Measurements from ENCODE around the gene IDH3G. TPM values are rescaled to one million over a fixed set of nuclear protein-coding genes. Genes with fewer than 3 reads are reported as not detected.

Gene IDH3G
- total RNA-seq, 2 experiments from 2014 or later, result 46.8 to 47.3 TPM

DNA sequence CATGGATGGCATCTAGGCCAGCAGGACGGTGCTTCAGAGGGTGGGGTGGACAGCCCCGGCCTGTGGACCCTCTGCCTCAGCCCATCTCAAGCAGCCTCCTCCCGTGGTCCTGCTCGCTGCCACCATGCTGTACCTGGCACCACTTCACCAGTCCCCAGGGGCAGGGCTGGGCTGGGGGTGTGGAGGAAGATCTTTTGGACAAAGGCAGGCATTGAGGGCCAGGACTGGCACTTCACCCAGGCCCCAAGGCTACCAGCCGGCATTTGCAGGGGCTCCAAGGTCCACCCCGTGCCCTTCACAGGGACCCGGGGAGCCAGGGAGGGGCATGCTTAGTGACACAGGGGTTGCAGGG, 29.4 kb downstream of the IDH3G start:
- H3K9me3 ChIP-seq (ENCODE audit: control insufficient read depth in 1 of 2, insufficient read depth in 1 of 2, low read length in 2 of 2), result no peaks in the 10 kb centered on the region
- Mint-ChIP-seq H3K4me1 (ENCODE audit: low read depth) (peaks cover 4% of the 10 kb centered on the region), H3K27ac (no peak overlapping the region), H3K27me3 (no peaks in the 10 kb centered on the region), H3K4me3 (no peak overlapping the region), H3K9me3 (no peaks in the 10 kb centered on the region), H3K36me3 (ENCODE audit: low read depth) (no peaks in the 10 kb centered on the region)
- TF ChIP-seq, protein P1, sequence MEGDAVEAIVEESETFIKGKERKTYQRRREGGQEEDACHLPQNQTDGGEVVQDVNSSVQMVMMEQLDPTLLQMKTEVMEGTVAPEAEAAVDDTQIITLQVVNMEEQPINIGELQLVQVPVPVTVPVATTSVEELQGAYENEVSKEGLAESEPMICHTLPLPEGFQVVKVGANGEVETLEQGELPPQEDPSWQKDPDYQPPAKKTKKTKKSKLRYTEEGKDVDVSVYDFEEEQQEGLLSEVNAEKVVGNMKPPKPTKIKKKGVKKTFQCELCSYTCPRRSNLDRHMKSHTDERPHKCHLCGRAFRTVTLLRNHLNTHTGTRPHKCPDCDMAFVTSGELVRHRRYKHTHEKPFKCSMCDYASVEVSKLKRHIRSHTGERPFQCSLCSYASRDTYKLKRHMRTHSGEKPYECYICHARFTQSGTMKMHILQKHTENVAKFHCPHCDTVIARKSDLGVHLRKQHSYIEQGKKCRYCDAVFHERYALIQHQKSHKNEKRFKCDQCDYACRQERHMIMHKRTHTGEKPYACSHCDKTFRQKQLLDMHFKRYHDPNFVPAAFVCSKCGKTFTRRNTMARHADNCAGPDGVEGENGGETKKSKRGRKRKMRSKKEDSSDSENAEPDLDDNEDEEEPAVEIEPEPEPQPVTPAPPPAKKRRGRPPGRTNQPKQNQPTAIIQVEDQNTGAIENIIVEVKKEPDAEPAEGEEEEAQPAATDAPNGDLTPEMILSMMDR (IDR thresholded peaks at IDR 0.05), result no peak
- DNase-seq (peak in 1 of 14 experiments; percentile 5), ATAC-seq (ENCODE audit: poor library complexity) (no peak)
- peaks cover 9% of the 10 kb centered on the region for H3K4me1 ChIP-seq (ENCODE audit: insufficient read depth, low read length)
- H3K27me3 ChIP-seq (ENCODE audit: control insufficient read depth in 1 of 2, insufficient read depth in 2 of 2, low read length in 2 of 2), result no peaks in the 10 kb centered on the region
- no peak overlapping the region for H3K4me3 ChIP-seq (ENCODE audit: low read length)
- CTCF ChIA-PET, result interaction anchor here (0.7 to 1.1 kb wide), 2 partner anchors 13 to 181 kb away, joined by 3 to 4 read pairs; no protein-coding TSS in a partner anchor
- H3K27ac ChIP-seq (ENCODE audit: low read depth in 1 of 2, low read length in 2 of 2), result no peak overlapping the region
- no peaks in the 10 kb centered on the region for H3K36me3 ChIP-seq (ENCODE audit: insufficient read depth, low read length)
- POLR2A ChIA-PET, result no interaction called here
- intact Hi-C loops (cut with DNase I, micrococcal nuclease), result loop anchor here (1.0 to 10.0 kb wide), 3 partner anchors 120 to 189 kb away; partner anchors contain the start of gene L1CAM (in 1 of the 2)

DNA sequence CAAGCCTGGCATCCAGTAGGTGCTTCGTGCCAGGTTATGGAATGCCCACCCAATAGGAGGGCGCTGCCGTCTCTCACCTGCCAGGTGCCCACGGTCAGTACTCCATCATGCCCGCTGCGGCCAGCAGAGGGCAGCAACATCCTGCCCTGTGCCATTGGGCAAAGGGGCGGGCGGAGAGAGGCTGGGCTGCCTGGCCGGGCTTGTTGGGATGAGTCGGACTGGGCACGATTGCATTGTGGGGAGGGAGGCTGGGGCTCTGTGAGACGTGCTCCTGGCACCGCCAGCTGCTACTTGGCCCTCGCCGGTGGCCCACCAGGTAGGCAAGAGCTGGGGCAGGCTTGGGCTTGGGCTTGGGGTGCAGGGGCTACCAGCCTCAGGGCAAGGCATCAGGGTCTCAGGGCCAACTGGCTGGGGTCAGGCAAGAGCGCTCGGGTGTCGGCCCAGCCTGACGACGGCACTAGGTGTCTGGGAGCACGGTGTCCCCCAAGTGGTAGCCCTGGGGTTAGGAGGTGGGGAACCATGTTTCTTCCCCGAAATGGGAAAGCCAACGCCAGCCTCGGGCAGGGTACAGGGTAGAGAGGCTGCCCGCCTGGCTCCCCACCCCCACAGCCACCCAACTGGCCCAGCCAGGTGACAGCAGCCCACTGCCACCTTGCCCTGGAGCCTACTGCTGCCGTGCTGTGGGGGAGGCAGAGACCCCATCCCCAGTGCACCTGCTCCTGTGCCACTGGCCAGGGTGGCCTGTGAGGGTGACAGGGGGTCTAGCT, 30.0 kb downstream of the IDH3G start, which contains the start of gene PLXNB3:
TSS of gene PLXNB3 (plus strand) at position 261 of the 767 bp plus-strand sequence. CDS start 1,287 bp downstream, outside the sequence.
- peak; percentile 91 for ATAC-seq (ENCODE audit: poor library complexity)
- H3K4me1 Mint-ChIP-seq (ENCODE audit: low read depth), result peaks cover 4% of the 10 kb centered on the region
- POLR2A ChIA-PET, result no interaction called here
- Histone ChIP-seq H3K27ac (ENCODE audit: low read depth in 1 of 2, low read length in 2 of 2) (no peak within 1 kb of the TSS), H3K27me3 (ENCODE audit: control insufficient read depth in 1 of 2, insufficient read depth in 2 of 2, low read length in 2 of 2) (no peaks in the 10 kb centered on the region), H3K9me3 (ENCODE audit: control insufficient read depth in 1 of 2, insufficient read depth in 1 of 2, low read length in 2 of 2) (no peaks in the 10 kb centered on the region), H3K36me3 (ENCODE audit: insufficient read depth, low read length) (no peaks in the 10 kb centered on the region), H3K4me3 (ENCODE audit: low read length) (no peak within 1 kb of the TSS), H3K4me1 (ENCODE audit: insufficient read depth, low read length) (peaks cover 9% of the 10 kb centered on the region)
- DNase-seq, result peak; percentile 57 to 87 (median 71)
- intact Hi-C loops (cut with DNase I, micrococcal nuclease), result loop anchor here (1.0 to 10.0 kb wide), 3 partner anchors 121 to 189 kb away; partner anchors contain the start of gene L1CAM (in 1 of the 2)
- no peaks in the 10 kb centered on the region for H3K9me3 Mint-ChIP-seq
- TF ChIP-seq, protein P1 (IDR thresholded peaks at IDR 0.05), result peak; percentile 65
- no peak within 1 kb of the TSS for H3K4me3 Mint-ChIP-seq
- H3K27me3 Mint-ChIP-seq, result no peaks in the 10 kb centered on the region
- no peaks in the 10 kb centered on the region for H3K36me3 Mint-ChIP-seq (ENCODE audit: low read depth)
- no peak within 1 kb of the TSS for H3K27ac Mint-ChIP-seq
- CTCF ChIA-PET, result interaction anchor here (0.7 to 1.4 kb wide), 5 partner anchors 13 to 183 kb away, joined by 3 to 4 read pairs (median 3); partner anchors contain the start of gene RENBP

DNA sequence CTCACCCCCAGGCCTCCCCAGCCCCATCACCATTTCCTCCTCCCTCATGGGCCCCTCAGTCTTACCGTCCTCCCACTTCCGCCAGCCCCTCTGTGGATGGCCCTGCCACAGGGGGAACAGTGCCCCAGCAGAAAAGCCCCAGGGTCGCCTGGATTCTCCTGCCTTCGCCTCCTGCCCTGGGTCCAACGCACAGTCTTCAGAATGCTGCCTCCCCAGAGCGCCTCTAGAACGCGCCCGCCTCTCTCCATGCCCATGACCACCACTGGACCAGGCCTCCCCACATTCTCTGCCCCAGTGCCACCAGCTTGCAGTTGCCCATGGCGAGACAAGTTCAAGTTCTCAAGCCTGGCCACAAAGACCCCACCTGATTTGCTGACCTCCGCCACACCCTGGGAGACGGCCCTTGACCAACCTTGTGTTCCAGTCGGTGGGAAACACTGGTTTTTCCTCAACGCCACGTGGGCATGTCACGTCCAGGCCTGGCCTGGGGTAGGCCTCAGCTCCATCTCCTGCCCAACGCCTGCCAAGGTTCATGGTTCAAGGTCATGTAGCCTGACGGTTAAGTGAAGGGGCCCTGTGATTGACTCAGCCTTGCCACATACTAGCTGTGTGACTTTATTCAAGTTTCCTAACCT, 30.8 kb downstream of the IDH3G start:
- TF ChIP-seq, protein P1 (IDR thresholded peaks at IDR 0.05), result no peak
- H3K9me3 ChIP-seq (ENCODE audit: control insufficient read depth in 1 of 2, insufficient read depth in 1 of 2, low read length in 2 of 2), result no peaks in the 10 kb centered on the region
- DNase-seq (peak in 2 of 14 experiments; percentile 2 to 6), ATAC-seq (ENCODE audit: poor library complexity) (no peak)
- Mint-ChIP-seq H3K27me3 (no peaks in the 10 kb centered on the region), H3K27ac (no peak overlapping the region), H3K4me1 (ENCODE audit: low read depth) (peaks cover 4% of the 10 kb centered on the region), H3K36me3 (ENCODE audit: low read depth) (no peaks in the 10 kb centered on the region), H3K4me3 (no peak overlapping the region), H3K9me3 (no peaks in the 10 kb centered on the region)
- POLR2A ChIA-PET, result no interaction called here
- H3K4me1 ChIP-seq (ENCODE audit: insufficient read depth, low read length), result peaks cover 9% of the 10 kb centered on the region
- no peak overlapping the region for H3K27ac ChIP-seq (ENCODE audit: low read depth in 1 of 2, low read length in 2 of 2)
- no peak overlapping the region for H3K4me3 ChIP-seq (ENCODE audit: low read length)
- CTCF ChIA-PET, result interaction anchor here (0.6 to 1.4 kb wide), 5 partner anchors 10 to 184 kb away, joined by 3 to 4 read pairs (median 3); partner anchors contain the start of gene RENBP
- no peaks in the 10 kb centered on the region for H3K27me3 ChIP-seq (ENCODE audit: control insufficient read depth in 1 of 2, insufficient read depth in 2 of 2, low read length in 2 of 2)
- no peaks in the 10 kb centered on the region for H3K36me3 ChIP-seq (ENCODE audit: insufficient read depth, low read length)
- intact Hi-C loops (cut with DNase I, micrococcal nuclease), result loop anchor here in 1 of 2 experiments (10.0 kb wide), 1 partner anchor 121 kb away; the partner anchor contains the start of gene L1CAM

Measured in CD4-positive, alpha-beta T cell (primary cell).